Measurements from ENCODE around the gene TECPR2.

- TF ChIP-seq SUZ12 (IDR thresholded peaks at IDR 0.05) (no peak), FOXK2 (IDR thresholded peaks at IDR 0.05) (no peak), L3MBTL2 (conservative IDR thresholded peaks at IDR 0.05) (no peak), BHLHE40 (IDR thresholded peaks at IDR 0.05; ENCODE audit: borderline replicate concordance) (no peak), FOXM1 (IDR thresholded peaks at IDR 0.05; ENCODE audit: borderline replicate concordance) (no peak)
These were observed 143.3 kb downstream of the TECPR2 start for GRCh38 chr14:102505775-102506625.

All from HEK293T (cell line).